ENCODE measurements around the gene SH3GL1. TPM values are rescaled to one million over a fixed set of nuclear protein-coding genes. Genes with fewer than 3 reads are reported as not detected.

Gene SH3GL1
- total RNA-seq, 1 experiment from 2014 or later, result 108 TPM

DNA sequence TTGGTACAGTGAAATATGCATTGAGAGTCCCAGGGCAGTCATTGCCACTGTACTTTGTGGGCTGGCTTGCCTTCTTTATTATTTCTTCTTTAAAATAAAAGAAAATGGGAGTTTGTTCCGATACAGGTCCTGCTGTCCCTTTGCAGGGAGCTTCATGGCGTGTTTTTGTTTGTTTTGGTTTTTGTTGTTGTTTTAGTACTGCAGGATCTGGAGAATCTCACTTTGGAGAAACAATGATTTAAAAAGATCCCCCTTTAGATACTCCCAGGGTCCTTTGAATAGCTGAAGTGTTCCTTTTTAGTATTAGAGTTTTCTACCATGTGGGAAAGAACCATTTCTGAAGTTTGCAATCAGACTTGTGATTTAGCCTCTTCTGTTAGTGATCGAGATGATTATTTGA, 13.2 kb upstream of the SH3GL1 start:
- CTCF ChIA-PET, result no interaction called here
- DNase-seq (ENCODE audit: low spot score), result no peak
- TF ChIP-seq, protein P1, sequence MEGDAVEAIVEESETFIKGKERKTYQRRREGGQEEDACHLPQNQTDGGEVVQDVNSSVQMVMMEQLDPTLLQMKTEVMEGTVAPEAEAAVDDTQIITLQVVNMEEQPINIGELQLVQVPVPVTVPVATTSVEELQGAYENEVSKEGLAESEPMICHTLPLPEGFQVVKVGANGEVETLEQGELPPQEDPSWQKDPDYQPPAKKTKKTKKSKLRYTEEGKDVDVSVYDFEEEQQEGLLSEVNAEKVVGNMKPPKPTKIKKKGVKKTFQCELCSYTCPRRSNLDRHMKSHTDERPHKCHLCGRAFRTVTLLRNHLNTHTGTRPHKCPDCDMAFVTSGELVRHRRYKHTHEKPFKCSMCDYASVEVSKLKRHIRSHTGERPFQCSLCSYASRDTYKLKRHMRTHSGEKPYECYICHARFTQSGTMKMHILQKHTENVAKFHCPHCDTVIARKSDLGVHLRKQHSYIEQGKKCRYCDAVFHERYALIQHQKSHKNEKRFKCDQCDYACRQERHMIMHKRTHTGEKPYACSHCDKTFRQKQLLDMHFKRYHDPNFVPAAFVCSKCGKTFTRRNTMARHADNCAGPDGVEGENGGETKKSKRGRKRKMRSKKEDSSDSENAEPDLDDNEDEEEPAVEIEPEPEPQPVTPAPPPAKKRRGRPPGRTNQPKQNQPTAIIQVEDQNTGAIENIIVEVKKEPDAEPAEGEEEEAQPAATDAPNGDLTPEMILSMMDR (conservative IDR thresholded peaks at IDR 0.05; ENCODE audit: low read depth, low read length), result no peak
- TF ChIP-seq EZH2 (IDR thresholded peaks at IDR 0.05; ENCODE audit: borderline replicate concordance, low read depth, low read length, poor library complexity, severe bottlenecking), result no peak
- POLR2A ChIA-PET (ENCODE audit: low non-redundant PET), result no interaction called here
- H3K9me3 ChIP-seq (ENCODE audit: low read depth, low read length, poor library complexity, severe bottlenecking), result no peaks in the 10 kb centered on the region
- no peaks in the 10 kb centered on the region for H3K27me3 ChIP-seq (replicated peaks; ENCODE audit: insufficient read depth, low read depth, low read length, poor library complexity)
- BruUV-seq (replicated peaks), result no TSS peak
- intact Hi-C loops (cut with micrococcal nuclease; ENCODE audit: unreplicated experiment), result no loop called here
- H3K4me1 ChIP-seq (ENCODE audit: insufficient read depth, low read length, poor library complexity, severe bottlenecking), result peaks cover 17% of the 10 kb centered on the region
- no peak overlapping the region for H3K4me3 ChIP-seq (ENCODE audit: low read depth, low read length, poor library complexity, severe bottlenecking)
- peaks cover 75% of the 10 kb centered on the region for H3K36me3 ChIP-seq (ENCODE audit: insufficient read depth, low read length, poor library complexity, severe bottlenecking)
- peak overlapping the region; percentile 71 for H3K27ac ChIP-seq (ENCODE audit: low read depth, low read length, poor library complexity, severe bottlenecking)

DNA sequence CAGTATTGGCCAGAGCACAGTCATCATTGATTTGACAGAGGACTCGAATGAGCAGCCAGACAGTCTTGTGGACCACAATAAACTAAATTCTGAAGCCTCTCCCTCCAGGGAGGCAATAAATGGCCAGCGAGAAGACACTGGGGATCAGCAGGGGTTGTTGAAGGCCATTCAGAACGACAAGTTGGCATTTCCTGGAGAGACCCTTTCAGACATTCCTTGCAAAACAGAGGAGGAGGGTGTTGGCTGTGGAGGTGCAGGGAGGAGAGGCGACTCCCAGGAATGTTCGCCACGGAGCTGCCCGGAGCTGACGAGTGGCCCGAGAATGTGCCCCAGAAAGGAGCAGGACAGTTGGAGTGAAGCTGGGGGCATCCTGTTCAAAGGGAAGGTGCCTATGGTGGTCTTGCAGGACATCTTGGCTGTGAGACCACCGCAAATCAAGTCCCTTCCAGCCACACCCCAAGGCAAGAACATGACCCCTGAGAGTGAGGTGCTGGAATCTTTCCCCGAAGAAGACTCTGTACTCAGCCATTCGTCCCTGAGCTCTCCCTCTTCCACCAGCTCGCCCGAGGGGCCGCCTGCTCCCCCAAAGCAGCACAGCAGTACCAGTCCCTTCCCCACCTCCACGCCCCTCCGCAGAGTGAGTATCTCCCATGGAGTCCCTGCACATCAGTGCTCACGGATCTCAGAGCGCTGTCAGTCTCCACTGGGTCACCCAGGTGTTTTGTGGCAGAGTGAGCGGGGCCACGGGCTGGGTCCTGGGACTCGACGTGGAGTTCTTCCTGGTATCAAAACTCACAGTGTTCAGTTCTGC, 9.0 kb upstream of the SH3GL1 start:
- TSS peak; percentile 38 for BruUV-seq (replicated peaks)
- Histone ChIP-seq H3K27me3 (replicated peaks; ENCODE audit: insufficient read depth, low read depth, low read length, poor library complexity) (no peaks in the 10 kb centered on the region), H3K27ac (ENCODE audit: low read depth, low read length, poor library complexity, severe bottlenecking) (no peak overlapping the region), H3K4me1 (ENCODE audit: insufficient read depth, low read length, poor library complexity, severe bottlenecking) (peaks cover 4% of the 10 kb centered on the region), H3K9me3 (ENCODE audit: low read depth, low read length, poor library complexity, severe bottlenecking) (no peaks in the 10 kb centered on the region), H3K4me3 (ENCODE audit: low read depth, low read length, poor library complexity, severe bottlenecking) (no peak overlapping the region), H3K36me3 (ENCODE audit: insufficient read depth, low read length, poor library complexity, severe bottlenecking) (peaks cover 83% of the 10 kb centered on the region)
- ChIA-PET POLR2A (ENCODE audit: low non-redundant PET) (no interaction called here), CTCF (no interaction called here)
- TF ChIP-seq, protein P1 (conservative IDR thresholded peaks at IDR 0.05; ENCODE audit: low read depth, low read length), result no peak
- TF ChIP-seq EZH2 (IDR thresholded peaks at IDR 0.05; ENCODE audit: borderline replicate concordance, low read depth, low read length, poor library complexity, severe bottlenecking), result no peak
- no peak for DNase-seq (ENCODE audit: low spot score)
- intact Hi-C loops (cut with micrococcal nuclease; ENCODE audit: unreplicated experiment), result no loop called here

DNA sequence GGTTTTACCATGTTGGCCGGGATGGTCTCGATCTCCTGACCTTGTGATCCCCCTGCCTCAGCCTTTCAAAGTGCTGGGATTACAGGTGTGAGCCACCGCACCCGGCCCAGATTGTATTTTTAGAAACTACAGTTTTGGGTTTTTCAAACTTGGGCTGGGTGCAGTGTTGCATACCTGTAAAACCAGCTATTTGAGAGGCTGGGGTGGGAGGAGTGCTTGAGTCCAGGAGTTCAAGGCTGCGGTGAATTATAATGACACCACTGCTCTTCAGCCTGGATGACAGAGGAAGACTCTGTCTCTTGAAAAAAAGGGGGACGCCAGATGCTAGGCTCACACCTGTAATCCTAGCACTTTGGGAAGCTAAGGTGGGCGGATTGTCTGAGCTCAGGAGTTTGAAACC, 6.3 kb upstream of the SH3GL1 start:
- BruUV-seq (replicated peaks), result no TSS peak
- H3K9me3 ChIP-seq (ENCODE audit: low read depth, low read length, poor library complexity, severe bottlenecking), result no peaks in the 10 kb centered on the region
- H3K4me3 ChIP-seq (ENCODE audit: low read depth, low read length, poor library complexity, severe bottlenecking), result no peak overlapping the region
- H3K36me3 ChIP-seq (ENCODE audit: insufficient read depth, low read length, poor library complexity, severe bottlenecking), result peaks cover 62% of the 10 kb centered on the region
- no peak overlapping the region for H3K27ac ChIP-seq (ENCODE audit: low read depth, low read length, poor library complexity, severe bottlenecking)
- no peaks in the 10 kb centered on the region for H3K27me3 ChIP-seq (replicated peaks; ENCODE audit: insufficient read depth, low read depth, low read length, poor library complexity)
- no peak for TF ChIP-seq EZH2 (IDR thresholded peaks at IDR 0.05; ENCODE audit: borderline replicate concordance, low read depth, low read length, poor library complexity, severe bottlenecking)
- TF ChIP-seq, protein P1 (conservative IDR thresholded peaks at IDR 0.05; ENCODE audit: low read depth, low read length), result no peak
- CTCF ChIA-PET, result no interaction called here
- peaks cover 2% of the 10 kb centered on the region for H3K4me1 ChIP-seq (ENCODE audit: insufficient read depth, low read length, poor library complexity, severe bottlenecking)
- no peak for DNase-seq (ENCODE audit: low spot score)
- intact Hi-C loops (cut with micrococcal nuclease; ENCODE audit: unreplicated experiment), result no loop called here
- POLR2A ChIA-PET (ENCODE audit: low non-redundant PET), result no interaction called here
